ENCODE measurements around the gene BRF1.
A peak's percentile ranks its signal among the peaks of the same experiment; 100 is the strongest.

BRF1 gene

DNA sequence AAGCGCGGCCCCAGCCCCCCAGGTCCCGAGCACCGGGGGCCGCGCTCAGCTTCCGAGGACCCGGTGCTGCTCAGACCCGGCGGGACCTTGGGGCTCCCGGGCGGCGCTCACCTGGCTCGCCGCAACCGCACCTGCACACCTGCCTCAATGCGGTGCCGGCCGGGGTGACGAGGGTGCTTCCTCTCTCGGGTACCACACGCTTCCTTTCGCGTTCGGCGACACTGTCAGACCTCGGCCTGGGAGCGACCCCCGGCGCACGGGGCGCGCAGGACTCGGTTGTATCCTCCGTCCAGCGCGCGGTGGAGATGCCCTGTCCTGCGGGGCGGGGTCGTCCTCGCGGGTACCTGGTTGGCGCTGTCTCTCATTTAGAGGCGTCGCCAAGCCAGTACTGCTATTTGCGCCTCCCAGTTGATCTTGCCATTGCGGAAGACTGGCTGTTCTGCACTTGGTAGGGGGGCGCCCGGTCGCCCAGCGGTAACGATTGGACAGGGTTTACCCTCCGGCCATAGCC, 14.5 kb upstream of the BRF1 start:
- Histone ChIP-seq H4K20me1 (ENCODE audit: insufficient read depth, low read length, poor library complexity, severe bottlenecking) (peaks cover 21% of the 10 kb centered on the region), H3K9ac (ENCODE audit: low read depth, low read length, poor library complexity, severe bottlenecking) (peak overlapping the region; percentile 55), H3K36me3 (ENCODE audit: insufficient read depth, low read length) (no peaks in the 10 kb centered on the region), H3K79me2 (ENCODE audit: insufficient read depth, low read length) (peaks cover 37% of the 10 kb centered on the region; the same call in 1 of the 2 replicates), H3K4me1 (ENCODE audit: insufficient read depth, low read length, poor library complexity, severe bottlenecking) (peaks cover 34% of the 10 kb centered on the region), H3K9me3 (ENCODE audit: insufficient read depth, low read depth, low read length) (no peaks in the 10 kb centered on the region), H3F3A (ENCODE audit: low read depth) (no peaks in the 10 kb centered on the region), H3K27me3 (ENCODE audit: insufficient read depth, low read length, poor library complexity, severe bottlenecking) (no peaks in the 10 kb centered on the region), H3K9me2 (replicated peaks; ENCODE audit: low read depth, low read length) (no peaks in the 10 kb centered on the region), H3K4me2 (ENCODE audit: low read depth, low read length, poor library complexity, severe bottlenecking) (peak overlapping the region; percentile 95), H2AFZ (ENCODE audit: low read length) (no peak overlapping the region), H3K4me3 (ENCODE audit: low read length, poor library complexity, severe bottlenecking) (peak overlapping the region; percentile 76)
- TF ChIP-seq EZH2phosphoT487 (IDR thresholded peaks at IDR 0.05; ENCODE audit: borderline replicate concordance) = no peak
- TF ChIP-seq, protein P1, sequence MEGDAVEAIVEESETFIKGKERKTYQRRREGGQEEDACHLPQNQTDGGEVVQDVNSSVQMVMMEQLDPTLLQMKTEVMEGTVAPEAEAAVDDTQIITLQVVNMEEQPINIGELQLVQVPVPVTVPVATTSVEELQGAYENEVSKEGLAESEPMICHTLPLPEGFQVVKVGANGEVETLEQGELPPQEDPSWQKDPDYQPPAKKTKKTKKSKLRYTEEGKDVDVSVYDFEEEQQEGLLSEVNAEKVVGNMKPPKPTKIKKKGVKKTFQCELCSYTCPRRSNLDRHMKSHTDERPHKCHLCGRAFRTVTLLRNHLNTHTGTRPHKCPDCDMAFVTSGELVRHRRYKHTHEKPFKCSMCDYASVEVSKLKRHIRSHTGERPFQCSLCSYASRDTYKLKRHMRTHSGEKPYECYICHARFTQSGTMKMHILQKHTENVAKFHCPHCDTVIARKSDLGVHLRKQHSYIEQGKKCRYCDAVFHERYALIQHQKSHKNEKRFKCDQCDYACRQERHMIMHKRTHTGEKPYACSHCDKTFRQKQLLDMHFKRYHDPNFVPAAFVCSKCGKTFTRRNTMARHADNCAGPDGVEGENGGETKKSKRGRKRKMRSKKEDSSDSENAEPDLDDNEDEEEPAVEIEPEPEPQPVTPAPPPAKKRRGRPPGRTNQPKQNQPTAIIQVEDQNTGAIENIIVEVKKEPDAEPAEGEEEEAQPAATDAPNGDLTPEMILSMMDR (conservative IDR thresholded peaks at IDR 0.05; ENCODE audit: low read length) = no peak

DNA sequence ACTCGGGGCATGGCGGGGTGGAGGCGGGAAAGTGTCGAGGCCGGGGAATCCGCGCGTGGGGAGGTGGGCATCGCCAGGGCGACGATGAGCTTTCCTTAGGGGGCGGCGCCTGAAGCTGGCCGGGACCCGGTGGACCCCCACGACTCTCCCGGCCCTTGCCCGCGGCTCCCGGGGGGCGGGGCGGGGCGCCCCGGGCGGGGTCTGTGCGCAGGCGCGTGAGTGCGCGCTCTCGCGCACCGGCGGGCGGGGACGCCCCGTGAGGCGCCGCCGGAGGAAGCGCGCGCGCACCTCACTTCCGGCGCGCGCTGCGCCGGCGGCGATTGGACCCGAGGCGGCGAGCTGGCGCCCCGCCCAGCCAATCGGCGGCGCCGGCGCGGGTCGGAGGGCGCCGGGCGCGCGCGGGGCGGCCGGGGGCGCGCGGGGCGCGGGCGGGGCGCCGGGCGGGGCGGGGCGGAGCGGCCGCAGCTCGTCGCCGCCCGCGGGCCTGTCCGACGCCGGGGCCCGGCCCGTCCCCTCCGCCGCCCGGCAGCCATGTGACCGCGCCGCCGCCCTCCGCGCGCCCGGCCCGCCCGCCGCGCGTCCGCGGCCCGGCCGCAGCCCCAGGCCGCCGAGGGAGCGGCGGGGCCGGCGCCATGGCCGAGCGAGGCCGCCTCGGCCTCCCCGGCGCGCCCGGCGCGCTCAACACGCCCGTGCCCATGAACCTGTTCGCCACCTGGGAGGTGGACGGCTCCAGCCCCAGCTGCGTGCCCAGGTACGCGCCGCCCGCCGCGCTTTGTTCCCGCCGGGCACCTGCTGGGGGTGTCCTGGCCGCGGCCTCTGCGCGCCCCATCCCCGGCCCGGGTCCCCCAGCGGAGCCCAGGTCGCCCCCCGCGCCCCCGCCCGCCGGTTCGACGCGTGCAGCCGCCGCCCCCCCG, 13.7 kb upstream of the BRF1 start, which contains the start of gene PACS2:
PACS2 (plus strand) TSS at position 462 of the 914 bp plus-strand sequence; CDS start at position 633, 171 bp downstream.
- peaks cover 21% of the 10 kb centered on the region for H4K20me1 ChIP-seq (ENCODE audit: insufficient read depth, low read length, poor library complexity, severe bottlenecking)
- peak within 1 kb of the TSS; percentile 90 for H2AFZ ChIP-seq (ENCODE audit: low read length)
- H3K9me3 ChIP-seq (ENCODE audit: insufficient read depth, low read depth, low read length) = no peaks in the 10 kb centered on the region
- H3K9me2 ChIP-seq (replicated peaks; ENCODE audit: low read depth, low read length) = no peaks in the 10 kb centered on the region
- no peak for TF ChIP-seq EZH2phosphoT487 (IDR thresholded peaks at IDR 0.05; ENCODE audit: borderline replicate concordance)
- TF ChIP-seq, protein P1 (conservative IDR thresholded peaks at IDR 0.05; ENCODE audit: low read length) = no peak
- peaks cover 34% of the 10 kb centered on the region for H3K4me1 ChIP-seq (ENCODE audit: insufficient read depth, low read length, poor library complexity, severe bottlenecking)
- H3K4me2 ChIP-seq (ENCODE audit: low read depth, low read length, poor library complexity, severe bottlenecking) = peak within 1 kb of the TSS; percentile 95
- H3K36me3 ChIP-seq (ENCODE audit: insufficient read depth, low read length) = no peaks in the 10 kb centered on the region
- peak within 1 kb of the TSS; percentile 81 for H3K4me3 ChIP-seq (ENCODE audit: low read length, poor library complexity, severe bottlenecking)
- no peaks in the 10 kb centered on the region for H3F3A ChIP-seq (ENCODE audit: low read depth)
- peak within 1 kb of the TSS; percentile 87 for H3K9ac ChIP-seq (ENCODE audit: low read depth, low read length, poor library complexity, severe bottlenecking)
- no peaks in the 10 kb centered on the region for H3K27me3 ChIP-seq (ENCODE audit: insufficient read depth, low read length, poor library complexity, severe bottlenecking)
- H3K79me2 ChIP-seq (ENCODE audit: insufficient read depth, low read length) = peaks cover 33% of the 10 kb centered on the region; the same call in 1 of the 2 replicates

DNA sequence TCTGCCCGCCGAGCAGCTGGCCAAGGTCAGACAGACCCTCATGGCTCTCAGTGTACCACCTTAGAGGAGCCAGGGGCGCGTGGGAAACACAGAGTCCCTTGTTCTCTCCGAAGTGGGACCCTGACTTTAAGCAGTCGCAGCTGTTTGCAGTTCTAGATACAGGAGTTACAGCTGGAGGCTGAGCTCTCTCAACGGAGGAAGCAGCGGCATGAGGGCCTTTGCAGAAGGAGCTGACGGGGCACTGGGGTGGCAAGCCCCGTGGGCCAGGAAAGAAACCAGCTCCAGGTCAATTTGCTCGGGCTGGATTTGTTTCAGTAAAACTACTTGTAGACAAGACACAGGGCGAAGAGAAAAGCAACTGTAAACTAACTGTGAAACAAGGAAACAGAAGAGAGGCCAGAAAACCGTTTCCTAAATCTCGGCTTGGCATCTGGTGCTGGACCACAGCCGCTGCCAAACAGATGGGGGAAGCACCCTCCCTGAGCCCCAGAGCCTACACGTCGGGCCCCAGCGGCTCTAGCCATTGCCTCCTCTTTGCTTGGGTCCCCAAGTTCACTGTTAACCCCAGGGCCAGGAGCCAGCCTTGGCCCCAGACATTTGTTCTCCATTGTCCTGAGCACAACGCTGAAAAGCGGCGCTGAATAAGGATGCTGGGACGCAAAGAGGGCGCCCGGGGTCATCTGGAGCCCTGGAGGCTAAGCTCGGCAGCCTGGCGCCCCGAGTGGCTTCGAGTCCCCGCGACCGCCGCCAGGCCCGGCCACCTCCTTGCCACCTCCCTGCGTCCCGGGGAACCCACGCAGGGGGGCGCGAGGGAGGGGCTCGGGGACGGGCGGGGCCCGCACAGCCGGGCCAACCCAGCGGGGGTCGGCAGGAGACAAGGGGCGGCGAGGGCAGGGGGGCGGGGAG, 12.8 kb upstream of the BRF1 start:
- peak overlapping the region; percentile 87 for H3K9ac ChIP-seq (ENCODE audit: low read depth, low read length, poor library complexity, severe bottlenecking)
- H4K20me1 ChIP-seq (ENCODE audit: insufficient read depth, low read length, poor library complexity, severe bottlenecking) = peaks cover 21% of the 10 kb centered on the region
- H2AFZ ChIP-seq (ENCODE audit: low read length) = peak overlapping the region; percentile 90
- H3K9me3 ChIP-seq (ENCODE audit: insufficient read depth, low read depth, low read length) = no peaks in the 10 kb centered on the region
- H3K27me3 ChIP-seq (ENCODE audit: insufficient read depth, low read length, poor library complexity, severe bottlenecking) = no peaks in the 10 kb centered on the region
- peaks cover 34% of the 10 kb centered on the region for H3K4me1 ChIP-seq (ENCODE audit: insufficient read depth, low read length, poor library complexity, severe bottlenecking)
- H3K4me2 ChIP-seq (ENCODE audit: low read depth, low read length, poor library complexity, severe bottlenecking) = peak overlapping the region; percentile 95
- H3K9me2 ChIP-seq (replicated peaks; ENCODE audit: low read depth, low read length) = no peaks in the 10 kb centered on the region
- H3K36me3 ChIP-seq (ENCODE audit: insufficient read depth, low read length) = no peaks in the 10 kb centered on the region
- TF ChIP-seq, protein P1 (conservative IDR thresholded peaks at IDR 0.05; ENCODE audit: low read length) = no peak
- no peak for TF ChIP-seq EZH2phosphoT487 (IDR thresholded peaks at IDR 0.05; ENCODE audit: borderline replicate concordance)
- H3K4me3 ChIP-seq (ENCODE audit: low read length, poor library complexity, severe bottlenecking) = peak overlapping the region; percentile 81
- peaks cover 31% of the 10 kb centered on the region; the same call in 1 of the 2 replicates for H3K79me2 ChIP-seq (ENCODE audit: insufficient read depth, low read length)
- H3F3A ChIP-seq (ENCODE audit: low read depth) = no peaks in the 10 kb centered on the region
